ENCODE measurements around the gene EARS2.

GRCh38 chr16:23512168-23512695, 44.9 kb downstream of the EARS2 start:
- TF ChIP-seq POLR2A (IDR thresholded peaks at IDR 0.05; ENCODE audit: low read depth, low read length) = no peak
- TF ChIP-seq POLR2AphosphoS5 (IDR thresholded peaks at IDR 0.05; ENCODE audit: low read depth, low read length) = no peak
- TF ChIP-seq POU2F2 (IDR thresholded peaks at IDR 0.05; ENCODE audit: low read depth, low read length) = no peak
- no peak for TF ChIP-seq PAX5 (IDR thresholded peaks at IDR 0.05; ENCODE audit: insufficient read depth, low read length, severe bottlenecking)
- no peak for TF ChIP-seq TAF1 (IDR thresholded peaks at IDR 0.05; ENCODE audit: low read depth, low read length)
